ENCODE results near the gene GLRA1.
"Not testable (repeated sequence)": the region's sequence is repeated elsewhere in the genome, so short reads cannot be mapped to it uniquely, and the experiment has no call there.

GLRA1 gene

DNA sequence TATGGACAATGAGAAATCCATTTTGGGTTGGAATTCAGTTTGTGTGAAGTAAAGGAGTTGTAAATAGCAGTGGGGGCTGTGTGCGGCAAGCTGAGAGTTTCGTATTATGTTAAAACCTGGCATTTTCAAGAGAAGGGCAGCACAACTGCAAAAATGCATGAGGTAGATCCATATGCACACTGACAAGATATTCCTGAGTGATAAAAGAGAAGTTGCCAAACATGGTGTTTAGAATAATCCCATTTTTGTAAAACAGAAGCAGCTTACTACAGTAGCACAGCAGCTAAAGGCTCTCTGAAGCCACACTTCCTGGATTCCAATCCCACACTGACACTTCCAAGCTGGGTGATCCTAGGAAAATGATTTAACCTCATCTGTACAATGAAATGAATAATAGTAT, 11.2 kb downstream of the GLRA1 start:
- no peak for DNase-seq

DNA sequence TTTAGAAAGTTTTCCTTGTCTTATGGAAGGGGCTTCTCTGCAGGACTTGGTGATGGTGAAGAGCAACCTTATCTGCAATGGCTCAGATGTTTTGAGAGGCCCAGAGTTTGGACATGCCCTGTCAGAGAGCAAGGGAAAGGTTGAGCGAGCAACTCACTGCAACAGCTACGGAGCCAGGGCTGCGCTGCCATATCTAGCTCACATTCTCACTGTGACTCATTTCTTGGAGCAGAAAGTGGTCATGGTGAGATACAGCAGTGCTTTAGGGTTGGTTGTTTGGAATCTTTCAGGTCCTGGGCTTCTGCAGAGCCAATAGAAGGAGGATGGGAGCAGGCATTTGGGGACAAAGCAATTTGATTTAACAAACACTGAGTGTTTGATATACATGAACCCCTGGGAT, 12.3 kb downstream of the GLRA1 start:
- no peak for DNase-seq

DNA sequence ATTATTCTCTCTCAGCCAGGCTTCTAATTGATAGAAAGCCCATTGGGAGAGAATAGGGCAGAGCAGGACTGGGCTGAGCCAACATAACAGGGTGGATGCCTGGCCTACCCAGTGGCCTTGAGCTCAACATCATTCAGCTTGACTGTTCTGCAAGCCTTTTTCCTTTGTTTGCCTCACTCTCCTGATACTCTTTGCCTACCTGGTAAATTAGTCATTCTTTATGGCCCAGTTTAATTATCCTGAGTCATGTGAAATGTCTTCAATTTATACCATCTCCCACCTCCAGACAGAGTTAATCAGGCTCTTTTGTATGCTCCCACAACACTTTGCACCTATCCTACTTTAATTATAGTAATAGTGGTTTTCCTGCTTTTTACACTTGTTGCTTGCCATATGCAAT, 13.6 kb downstream of the GLRA1 start:
- no peak for DNase-seq

DNA sequence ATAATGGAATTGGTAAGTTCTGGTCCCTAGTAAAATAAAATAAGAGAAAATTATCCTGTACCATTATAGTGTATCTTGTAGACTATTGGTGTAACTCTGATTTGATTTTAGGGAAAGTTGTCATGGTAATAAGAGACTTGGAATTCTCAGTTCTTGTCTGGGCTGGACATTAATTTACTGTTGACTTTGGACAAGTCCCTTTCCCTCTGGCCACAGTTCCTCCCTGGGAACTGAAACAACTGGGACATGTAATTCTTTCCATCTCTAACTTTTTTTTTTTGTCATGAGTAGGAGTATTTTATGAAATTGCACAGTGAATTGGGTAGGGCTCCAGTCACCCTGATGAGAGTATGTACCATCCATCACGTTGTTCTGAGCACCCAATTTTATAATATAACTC, 15.0 kb downstream of the GLRA1 start:
- DNase-seq = no peak

DNA sequence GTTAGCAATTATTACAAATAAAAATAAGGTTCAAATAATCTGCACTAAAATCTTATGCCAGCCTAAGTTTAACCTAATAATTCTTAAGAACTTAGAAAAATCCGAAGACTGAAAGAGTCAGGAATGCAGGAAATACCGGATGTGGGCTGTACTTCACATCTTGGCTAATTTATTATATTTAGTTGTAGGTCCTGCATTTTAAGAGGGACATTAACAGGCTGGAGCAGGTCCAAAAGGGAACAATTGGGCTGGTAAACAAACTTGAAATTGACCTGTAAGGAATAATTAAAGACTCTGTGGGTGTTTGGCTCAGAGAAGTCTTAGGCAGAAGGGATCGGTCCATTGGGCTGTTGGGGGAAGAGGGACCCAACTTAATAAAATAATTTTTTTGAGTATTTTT, 18.4 kb downstream of the GLRA1 start:
- DNase-seq = no peak

DNA sequence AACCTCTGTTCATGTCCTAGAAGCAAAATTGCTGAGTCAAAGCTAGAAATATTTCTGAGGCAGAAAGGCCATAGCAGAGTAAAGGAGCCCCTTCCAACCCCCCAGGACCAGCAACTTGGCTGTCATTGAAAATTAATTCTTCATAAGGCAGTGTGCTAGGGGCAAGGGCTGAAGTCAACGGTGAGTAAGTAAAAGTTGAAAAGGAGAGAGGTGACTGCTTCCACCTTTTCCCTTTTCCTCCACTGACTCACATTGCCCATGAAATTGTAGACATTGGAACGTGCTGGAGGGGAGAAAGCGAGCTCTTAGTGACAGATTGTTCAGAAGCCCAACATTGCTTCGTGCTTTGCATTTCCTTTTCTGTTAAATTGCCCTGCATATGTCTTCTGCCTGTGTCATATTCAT, 19.1 kb downstream of the GLRA1 start:
- DNase-seq = no peak

DNA sequence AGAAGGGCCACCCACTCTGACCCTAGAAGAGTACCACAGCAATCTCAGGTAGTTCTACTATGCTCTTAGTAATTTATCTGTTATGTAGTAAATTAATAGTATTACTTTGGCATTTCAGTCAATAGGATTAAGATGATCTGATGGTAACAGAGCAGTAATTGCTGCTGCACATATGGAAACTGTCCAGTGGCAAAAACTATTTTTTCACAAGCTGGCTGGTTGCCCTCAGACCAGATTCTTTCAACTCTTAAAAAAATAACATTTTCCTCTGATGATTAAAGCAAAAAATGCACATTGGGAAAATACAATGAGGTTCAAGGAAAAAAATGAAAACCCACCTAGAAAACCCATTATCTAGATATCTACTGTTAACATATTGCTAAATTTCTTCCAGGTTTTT, 19.7 kb downstream of the GLRA1 start:
- no peak for DNase-seq

DNA sequence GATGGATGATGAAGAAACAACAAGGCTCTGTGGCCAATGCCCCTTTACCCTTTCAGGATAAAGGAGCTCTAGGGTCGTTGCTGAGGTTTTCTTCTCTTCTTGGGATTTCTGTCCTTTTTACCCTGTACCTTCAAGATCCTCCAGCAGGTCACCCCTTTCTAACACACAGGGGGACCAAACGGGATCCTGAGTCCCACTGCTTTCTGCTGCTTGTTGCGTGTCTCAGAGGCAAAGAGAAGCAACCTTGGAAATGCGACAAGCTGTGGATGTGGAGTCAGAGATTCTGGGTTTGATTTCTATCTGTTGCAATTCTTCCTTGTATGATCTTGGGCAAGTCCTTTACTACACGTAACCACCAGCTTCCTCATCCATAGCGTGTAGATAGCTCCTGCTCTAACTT, 20.5 kb downstream of the GLRA1 start:
- no peak for DNase-seq

DNA sequence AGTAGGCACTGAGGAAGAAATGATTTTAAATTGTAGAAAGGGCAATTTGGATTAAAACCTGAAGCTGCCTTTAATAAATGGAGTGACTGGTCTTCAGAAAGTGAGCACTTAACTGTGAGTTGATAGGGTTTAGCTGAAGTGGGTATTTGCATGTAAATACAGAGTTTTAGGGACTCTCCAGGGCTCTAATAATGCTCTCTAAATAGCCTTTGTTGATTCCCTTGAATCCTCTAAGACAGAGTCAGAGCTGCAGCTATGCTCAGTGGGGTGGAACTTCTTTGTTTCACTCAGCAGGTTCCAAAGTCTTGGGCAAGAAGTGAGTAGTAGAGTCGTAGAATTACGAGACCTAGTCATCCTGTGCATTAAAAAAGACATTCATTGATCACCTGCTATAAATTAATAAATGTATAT, 21.4 kb downstream of the GLRA1 start:
- no peak for DNase-seq

DNA sequence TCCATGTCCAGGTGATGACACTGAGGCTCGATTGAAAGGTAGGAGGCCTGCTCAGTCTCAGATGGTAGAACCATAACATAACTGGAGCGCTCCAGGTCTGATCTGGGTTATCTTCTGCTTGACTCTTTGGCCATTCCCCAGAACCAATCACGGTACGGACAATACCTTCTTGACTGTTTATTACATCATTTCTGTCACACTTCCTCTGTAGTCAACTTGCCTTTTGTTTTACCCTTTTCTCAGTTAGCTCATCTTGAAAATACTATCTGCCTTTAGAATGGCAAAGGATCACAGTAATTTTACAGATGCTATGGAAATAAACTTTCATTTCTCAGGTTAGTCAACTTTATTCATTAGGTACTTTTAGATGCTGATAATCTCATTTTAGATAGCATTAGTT, 22.4 kb downstream of the GLRA1 start:
- DNase-seq = no peak

DNA sequence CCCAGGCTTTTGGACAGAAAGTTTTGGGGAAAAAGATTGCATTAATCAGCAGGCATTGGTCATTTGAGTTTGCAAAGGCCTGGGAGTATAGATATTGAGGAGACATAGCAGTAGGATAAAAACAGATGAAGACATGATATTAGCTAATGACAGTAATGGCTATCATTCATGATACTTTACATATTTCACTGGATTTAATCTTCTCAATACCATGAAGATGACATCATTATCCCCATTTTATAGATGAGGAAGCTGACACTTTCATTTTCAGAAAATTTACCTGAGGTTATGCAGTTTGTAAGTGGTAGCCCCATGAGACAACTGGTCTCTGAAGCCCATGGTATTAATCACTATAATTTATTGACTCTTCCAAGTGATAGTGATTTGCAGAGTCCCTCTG, 23.0 kb downstream of the GLRA1 start:
- DNase-seq = no peak

DNA sequence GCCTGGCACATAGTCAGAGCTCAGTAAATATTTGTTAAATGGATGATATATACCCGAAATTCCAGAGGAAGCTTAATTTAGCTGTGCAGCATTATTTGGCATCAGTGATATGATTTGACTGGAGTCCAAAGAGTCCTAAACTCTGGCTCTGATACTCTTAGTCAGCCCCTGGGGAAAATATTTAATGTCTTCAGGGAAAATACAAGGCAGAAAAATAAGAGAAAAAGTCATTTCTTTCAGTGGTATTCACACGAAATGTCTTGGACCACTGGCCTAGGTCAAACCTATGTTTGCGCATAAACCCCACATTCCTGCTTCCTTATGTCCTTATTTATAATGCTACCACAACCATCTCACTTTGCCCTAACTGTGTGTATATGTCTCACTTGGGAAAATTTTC, 23.8 kb downstream of the GLRA1 start:
- no peak for DNase-seq

DNA sequence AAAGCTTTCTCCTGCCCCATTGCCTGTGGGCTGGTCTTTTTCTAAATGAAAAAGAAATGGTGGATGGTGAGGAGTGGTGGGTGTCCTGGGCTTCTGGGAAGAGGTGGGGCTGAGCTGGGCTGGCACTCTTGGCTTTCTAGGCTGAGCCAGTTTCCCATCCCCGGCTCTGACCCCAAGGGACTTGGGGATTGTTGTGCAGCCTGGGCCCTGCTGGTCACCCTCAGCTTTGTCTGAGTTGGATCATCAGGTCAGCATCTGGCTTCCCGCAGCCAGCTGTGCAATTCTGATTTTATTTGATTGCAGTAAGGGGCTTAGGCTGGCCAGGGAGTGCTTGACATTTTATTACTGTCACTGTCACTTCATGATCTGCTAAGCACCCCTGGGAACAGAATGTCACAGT, 25.3 kb downstream of the GLRA1 start:
- DNase-seq = no peak

DNA sequence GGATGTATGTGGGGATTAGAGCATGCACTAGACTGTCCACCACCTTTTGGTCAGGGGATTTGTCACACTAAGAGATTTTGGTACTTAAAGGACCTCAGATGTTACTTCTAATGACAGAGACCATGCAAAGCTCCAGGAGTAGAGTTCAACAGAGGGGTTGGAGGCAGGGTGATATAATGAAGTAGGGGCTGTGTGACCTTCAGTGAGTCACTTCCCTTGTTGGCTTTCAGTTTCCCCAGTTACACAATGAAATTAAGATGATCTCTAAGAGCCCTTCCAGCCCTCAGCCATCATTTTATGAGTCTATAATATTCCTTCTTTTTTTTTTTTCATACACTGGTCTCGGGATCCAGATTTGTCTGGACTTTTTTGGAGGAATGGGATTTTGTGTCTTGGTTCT, 26.8 kb downstream of the GLRA1 start:
- no peak for DNase-seq

DNA sequence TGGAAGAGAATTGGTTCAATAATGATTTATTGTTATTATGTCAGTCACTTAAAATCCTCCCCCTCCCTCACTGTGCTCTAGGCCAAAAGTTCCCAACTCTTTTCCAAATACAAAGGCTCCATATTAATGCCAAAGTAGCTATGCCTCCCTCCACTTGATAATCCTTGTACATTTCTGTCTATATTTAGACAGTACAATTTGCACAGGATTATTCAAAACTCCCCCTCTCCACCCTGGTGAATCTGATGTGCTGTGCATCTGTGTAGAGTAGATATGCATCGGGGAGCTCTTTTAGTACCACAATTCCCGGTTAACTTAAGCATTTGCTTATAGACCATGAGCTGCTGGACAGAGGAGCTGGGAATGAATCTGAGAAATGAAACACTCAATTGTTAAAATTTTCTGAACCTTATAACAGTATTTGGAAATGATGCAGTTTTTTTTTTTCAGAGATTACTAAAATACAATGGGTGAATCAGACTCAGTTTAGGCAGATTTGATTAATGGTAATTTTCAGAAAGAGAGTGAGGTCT, 27.6 kb downstream of the GLRA1 start:
- no peak for DNase-seq

DNA sequence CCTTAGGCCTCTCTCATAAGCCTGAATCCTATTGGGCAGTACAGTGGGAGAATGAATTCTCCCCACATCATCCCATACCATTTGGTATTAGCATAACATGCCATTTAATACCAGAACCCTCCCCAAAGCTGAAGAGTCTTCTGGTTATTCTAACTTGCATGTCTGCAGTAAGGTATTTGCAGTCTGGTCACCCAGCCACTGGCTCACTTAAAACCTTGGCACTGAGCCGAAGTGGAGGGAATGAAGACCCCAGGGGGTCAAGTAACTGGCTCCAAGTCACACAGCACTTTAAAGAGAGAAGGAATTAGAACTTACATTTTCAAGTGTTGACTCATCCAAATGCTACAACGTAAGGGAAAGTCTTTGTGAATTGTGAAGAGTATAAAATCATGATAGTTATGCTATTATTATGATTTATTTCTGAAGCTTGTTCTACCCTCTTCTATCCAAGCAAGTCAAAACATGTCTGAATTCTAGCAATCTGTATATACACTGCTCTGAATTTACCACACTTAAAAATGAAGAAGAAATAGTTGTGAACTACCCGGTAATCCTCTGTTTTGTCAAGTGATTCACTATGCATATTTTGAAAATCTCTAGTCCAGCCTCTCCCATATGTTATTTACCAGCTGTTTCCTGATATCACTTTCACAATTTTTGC, 28.5 kb downstream of the GLRA1 start:
- DNase-seq = no peak

DNA sequence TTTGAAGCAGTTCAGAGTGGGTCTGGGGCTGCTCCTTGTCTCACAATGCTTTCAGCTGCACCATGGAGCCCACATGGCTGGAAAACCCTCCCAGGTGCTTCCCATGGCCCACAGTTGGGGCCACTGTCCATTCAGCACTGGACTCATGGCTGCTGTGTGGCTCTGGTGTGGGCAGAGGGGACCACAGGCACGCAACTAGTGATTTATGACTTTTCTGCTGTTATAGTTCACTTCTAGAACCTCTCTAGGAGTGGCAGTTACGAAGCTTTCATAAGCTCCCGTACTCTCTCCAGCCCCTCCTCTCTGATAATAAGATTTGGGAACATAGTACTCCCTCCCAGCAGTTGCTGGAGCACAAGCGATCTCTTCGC, 29.0 kb downstream of the GLRA1 start:
- no peak for DNase-seq

DNA sequence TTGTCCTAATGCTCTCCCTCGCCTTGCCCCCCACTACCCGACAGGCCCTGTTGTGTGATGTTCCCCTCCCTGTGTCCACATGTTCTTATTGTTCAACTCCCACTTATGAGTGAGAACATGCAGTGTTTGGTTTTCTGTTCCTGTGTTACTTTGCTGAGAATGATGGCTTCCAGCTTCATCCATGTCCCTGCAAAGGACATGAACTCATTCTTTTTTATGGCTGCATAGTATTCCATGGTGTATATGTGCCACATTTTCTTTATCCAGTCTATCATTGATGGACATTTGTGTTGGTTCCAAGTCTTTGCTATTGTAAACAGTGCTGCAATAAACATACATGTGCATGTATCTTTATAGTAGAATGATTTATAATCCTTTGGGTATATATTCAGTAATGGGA, 31.2 kb downstream of the GLRA1 start:
- DNase-seq = not testable (repeated sequence)

DNA sequence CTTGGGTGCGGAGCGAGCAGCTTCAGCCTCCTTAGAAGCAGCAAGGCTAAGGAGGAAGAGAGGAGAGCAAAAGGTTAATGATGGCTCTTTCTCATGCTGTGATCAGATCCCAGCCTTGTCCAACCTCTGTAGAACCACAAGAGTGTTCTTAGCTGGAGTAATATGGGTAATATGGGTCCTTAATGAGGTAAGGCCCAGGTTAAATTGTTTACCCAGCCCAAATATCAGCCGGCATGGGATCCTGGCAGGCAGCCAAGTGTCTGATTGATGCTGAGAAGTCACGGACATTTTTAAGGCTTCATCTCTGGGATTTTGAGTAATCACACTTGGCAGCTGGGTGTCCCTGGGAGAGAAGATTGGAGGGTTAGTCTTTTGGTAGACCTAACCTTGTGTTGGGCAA, 32.3 kb downstream of the GLRA1 start:
- DNase-seq = no peak

DNA sequence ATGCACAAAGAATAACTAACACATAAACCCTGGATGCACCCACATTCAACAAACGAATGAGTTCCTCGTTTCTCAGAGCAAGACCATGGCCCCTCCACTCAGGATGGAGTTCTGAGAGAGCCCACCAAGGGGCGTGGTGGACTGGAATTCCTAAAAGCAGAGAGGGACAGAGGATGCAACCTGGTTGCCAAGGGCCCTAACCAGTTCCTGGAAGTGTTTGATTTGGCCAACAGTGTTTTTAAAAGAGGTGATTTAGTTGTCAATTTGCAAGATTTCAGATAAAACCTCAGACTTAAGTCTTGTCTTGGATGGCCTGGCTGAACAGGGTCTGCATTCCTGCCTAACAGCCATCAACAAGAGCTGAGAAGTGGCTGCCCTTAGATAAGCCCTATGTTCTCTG, 34.4 kb downstream of the GLRA1 start:
- no peak for DNase-seq

DNA sequence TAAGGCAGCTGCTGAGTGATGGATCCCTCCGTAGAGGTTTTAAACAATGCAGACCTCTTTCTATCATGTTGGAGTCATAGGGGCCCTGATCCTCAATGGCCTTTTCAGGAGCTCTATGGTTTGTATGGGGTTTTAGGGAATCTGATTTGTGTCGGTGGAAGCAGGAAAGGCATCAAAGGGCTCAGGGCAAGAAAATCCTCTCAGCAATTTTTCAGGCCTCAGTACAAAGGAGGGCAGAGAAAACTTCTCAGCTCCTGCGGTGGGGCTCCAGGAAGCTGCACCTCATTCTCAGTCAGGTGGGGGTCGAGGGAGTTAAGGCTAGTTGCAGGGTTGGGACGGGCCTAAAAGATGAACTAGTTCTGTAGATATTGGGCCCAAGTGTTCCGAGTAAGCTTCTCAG, 35.0 kb downstream of the GLRA1 start:
- no peak for DNase-seq

DNA sequence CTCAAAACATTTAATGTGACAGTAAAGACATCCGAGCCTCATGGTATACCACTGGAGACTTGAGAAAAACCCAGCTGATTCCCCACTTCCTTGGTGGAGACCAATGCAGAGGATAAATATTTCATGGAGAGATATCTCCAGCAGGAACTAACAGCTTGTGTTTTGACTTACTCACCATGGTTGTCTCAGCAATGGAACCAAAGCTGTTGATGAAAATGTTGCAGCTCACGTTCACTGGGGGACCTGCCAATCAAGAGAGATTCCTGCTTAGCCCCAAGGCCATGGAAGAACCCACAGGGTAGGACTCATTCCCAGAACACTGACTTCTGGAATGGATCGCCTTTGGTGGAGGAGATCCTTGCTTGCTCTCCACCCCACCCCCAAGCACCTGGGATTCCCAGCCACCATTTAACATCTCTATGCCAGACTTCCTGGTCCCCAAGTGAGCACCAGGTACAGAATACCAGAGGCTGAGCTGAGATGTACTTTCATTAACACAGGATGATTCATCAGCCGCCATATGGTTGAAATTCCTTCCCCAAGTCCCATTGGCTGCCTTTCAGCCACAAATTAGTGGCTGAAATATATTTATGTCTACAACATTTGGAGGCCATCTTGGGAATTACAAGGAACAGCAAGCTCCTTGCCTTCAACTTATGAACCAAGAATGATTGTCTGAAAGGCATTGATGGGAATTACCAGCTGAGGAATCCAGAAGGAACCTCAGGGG, 37.9 kb downstream of the GLRA1 start:
- no peak for DNase-seq

DNA sequence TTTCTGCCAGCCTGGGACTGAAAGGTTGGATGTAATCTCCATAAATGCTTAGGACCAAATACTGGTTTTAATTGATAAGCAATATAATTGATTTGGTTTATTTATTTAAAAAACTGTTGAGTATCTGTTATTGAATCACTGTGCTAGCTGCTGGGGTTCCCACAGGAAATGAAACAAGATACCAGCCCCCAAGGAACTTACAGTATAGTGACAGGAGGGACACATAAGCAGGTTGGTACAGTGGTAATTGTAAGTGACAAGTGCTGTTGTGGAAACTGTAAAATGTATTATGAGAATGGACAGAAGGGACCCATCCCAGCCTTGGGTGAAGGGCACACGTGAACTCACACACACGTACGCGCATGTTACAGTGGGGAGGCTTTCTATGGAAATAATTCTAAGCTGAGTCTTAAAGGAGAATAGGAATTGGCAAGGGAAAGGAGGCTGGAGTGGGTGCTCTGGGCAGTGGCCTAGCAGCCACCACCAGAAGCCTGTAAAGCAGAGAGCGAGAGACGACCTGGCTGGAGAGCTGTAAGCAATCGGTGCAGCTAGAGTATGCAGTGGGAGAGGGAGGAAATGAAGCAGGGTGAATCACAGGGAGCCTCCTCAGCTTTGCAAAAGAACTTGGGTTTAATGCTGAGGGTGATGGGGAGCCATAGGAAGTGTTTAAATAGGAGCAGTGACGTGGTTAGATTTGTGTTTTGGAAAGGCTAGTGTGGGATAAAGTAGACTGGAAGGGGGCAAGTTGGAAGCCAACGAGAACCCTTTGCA, 39.3 kb downstream of the GLRA1 start:
- DNase-seq = no peak

DNA sequence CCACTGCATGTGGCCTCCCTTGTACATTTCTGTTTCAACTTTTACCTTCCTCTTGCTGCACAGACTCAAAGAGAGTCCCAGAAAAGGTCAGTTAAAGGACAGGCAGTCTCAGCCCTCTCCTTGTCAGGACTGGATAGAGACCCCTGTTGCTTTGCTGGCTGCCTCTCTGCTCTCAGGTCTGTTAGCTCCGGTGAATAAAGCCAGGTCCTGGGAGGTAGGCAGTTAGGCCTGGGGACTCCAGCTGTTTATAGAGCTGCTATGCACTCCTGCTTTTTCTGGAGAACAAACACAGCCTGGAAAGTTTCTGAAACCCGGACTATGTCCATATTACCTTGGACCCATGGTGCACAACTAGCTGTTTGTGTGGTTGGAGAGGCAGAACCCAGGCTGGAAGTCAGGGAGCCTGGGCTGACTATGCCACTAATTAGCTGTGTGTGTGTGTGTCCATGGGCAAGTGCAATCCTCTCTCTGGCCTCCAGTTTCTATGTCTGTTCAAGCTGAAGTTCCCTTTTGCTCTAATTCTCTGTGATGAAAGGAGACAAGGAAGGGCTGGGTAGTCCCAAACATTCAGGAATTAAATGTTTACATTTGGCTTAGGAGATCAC, 42.9 kb downstream of the GLRA1 start:
- DNase-seq = no peak

Data from activated CD4-positive, CD25-positive, alpha-beta regulatory T cell (primary cell).